ENCODE results near the gene UPK1B.
"Not testable (repeated sequence)": the region's sequence is repeated elsewhere in the genome, so short reads cannot be mapped to it uniquely, and the experiment has no call there.

The UPK1B gene

GRCh38 chr3:119227070-119227850, 53.9 kb downstream of the UPK1B start:
- DNase-seq, result no peak

DNA sequence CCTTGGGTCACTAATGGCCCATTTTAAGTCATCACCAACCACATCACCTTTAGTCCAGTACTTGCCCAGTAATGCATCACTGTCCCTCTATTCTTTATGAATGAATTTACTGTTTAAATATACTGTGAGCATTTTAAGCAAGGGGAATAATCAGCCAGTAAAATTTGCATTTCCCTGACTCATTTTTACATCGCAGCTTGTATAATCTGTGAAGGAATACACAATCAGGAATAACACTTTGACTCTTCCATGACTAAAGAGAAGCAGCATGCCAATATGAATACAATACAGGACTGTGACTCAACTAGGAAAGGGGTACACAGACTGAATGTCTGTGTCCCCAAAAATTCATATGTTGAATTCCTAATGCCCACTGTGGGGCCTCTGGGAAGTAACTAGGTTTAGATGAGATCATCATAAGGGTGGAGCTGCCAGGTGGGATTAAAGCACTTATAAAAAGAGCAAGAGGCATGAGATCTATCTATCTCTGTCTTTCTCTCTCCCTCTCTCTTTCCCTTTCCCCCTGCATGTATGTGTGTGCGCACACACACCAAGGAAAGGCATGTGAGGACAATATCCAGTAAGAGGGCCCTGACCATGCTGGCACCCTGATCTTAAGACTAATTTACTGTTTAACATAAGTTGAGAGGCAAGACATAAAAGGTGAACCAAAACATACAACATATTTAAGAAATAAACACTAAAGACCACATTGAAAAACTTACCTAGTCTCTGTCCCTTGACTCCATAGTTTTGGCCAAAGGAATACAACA, 55.2 kb downstream of the UPK1B start:
- DNase-seq, result no peak

DNA sequence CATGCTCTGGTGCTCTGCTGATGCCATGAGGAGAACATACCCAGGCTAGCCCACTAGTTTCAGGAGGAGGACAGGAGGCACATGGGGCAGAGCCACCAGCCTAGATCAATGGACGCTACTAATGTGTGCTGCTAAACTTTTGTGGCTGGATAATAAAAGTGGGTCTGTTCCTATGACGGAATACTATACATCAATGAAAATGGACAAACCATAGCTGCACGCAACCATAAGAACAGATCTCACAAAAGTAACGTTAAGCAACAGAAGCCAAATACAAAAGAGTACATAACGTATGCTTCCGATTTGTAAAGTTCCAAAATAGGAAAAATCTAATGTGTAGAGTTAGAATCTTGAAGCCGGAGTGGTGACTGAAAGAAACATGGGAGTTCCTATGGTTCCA, 55.8 kb downstream of the UPK1B start:
- no peak for DNase-seq

GRCh38 chr3:119230071-119230470, 56.7 kb downstream of the UPK1B start:
- DNase-seq, result no peak

GRCh38 chr3:119230745-119231144, 57.3 kb downstream of the UPK1B start:
- DNase-seq, result no peak

DNA sequence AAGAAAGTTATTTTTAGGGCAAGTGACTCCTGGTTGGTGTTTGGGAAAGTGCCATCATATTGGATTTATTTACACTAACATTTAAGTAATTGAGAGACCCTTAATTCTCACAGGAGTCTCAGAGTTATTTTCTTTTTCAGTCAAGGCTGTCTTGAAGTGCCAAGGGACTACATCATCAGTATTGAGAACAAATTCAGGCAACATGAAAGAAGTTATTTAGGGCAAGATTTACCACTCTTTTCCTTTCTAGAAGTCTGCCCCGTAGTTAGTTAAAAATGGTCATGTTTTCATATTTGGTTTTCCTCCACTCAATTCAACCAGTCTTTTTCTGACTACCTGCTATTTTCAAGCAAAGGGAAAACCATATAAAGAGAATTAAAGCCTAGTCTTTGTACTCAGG, 61.2 kb downstream of the UPK1B start:
- no peak for DNase-seq

DNA sequence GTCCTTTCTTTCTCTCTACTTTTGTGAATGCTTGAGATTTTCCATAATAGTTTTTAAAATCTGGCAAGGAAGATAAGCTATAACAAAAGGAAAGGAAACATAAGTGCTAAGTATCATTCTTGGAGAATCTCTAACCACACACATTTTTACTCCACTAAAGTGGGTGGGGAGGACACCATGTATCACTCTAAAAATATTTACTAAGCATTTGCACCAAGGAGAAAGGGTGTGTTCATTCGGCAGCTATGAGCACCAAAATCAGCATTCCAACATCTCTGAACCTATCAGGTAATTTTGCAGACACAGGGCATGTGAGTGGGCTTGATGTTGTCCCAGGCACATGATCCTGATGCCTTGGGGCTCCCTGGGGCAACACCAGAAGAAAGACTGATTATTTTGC, 61.8 kb downstream of the UPK1B start:
- DNase-seq, result no peak

GRCh38 chr3:119236756-119237155, 63.4 kb downstream of the UPK1B start:
- no peak for DNase-seq

DNA sequence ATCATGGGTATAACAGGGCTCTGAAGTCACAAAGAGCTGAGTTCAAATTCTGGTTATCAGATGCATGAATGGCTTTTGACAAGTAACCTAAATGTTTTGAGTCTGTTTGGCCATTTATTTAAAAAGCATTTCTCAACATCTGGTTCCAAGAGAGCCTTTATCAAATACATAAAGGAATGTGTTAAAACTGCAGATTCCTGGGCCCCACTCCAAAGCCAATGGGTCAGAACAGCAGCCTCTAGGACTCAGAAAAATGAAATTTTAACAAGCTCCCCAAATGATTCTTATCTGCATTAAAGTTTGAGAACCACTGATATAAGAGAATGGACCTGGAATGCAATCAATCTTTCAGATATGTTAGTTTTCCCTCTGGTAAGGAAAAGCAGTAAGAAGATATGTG, 63.9 kb downstream of the UPK1B start:
- DNase-seq, result no peak

DNA sequence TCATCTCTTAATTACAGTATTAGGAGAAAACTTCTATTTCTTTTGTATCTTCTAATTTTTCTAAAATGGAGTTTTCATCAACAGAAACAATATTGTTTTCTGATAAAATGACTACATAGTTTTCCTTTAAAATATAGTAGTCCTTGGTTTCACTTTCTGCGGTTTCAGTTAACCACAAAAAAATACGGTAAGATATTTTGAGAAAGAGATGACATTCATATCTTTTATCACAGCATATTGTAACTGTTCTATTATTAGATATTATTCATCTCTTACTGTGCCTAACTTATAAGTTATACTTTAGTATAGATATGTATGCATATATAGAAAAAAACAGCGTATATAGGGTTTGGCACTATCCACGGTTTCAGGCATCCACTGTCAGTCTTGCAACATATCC, 65.0 kb downstream of the UPK1B start:
- no peak for DNase-seq

DNA sequence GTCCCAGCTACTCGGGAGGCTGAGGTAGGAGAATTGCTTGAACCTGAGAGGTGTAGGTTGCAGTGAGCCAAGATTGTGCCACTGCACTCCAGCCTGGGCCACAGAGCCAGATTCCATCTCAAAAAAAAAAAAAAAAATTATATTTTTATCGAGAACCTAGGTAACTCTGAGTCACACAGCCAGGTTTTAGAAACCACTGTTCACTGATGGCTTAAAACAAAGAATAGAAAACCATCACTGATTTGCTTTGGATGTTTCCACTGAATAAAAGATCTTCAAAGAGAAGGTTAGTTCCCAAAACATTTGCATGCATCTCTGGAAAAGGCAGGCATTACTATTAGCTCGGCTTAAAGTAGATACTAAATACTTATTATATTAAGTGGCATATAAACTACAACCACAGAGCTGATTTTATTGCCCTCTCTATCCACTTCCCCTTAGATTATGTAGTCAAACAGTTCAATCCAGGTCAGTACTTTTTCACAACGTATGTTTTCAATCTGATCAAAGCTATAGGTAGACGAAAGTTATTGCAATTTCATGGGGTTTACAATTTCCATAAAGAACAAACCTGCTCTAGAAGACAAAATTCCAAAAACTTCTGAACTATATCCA, 65.9 kb downstream of the UPK1B start:
- no peak for DNase-seq

- no peak for DNase-seq
Measured at GRCh38 chr3:119240101-119240590, 66.7 kb downstream of the UPK1B start.

- DNase-seq, result peak; percentile 53
Measured at GRCh38 chr3:119240591-119241434, 67.4 kb downstream of the UPK1B start, which contains the start of gene B4GALT4. Gene B4GALT4, minus strand, starts transcription at chr3:119240878. Its CDS starts 10,779 bp downstream, at chr3:119230099.

GRCh38 chr3:119242387-119243057, 69.1 kb downstream of the UPK1B start:
- DNase-seq, result not testable (repeated sequence)

GRCh38 chr3:119243058-119243529, 69.7 kb downstream of the UPK1B start:
- DNase-seq, result not testable (repeated sequence)

GRCh38 chr3:119243712-119244111, 70.3 kb downstream of the UPK1B start:
- no peak for DNase-seq

GRCh38 chr3:119245778-119246177, 72.4 kb downstream of the UPK1B start:
- DNase-seq, result no peak
